GM06990 (cell line): ENCODE results near the gene RFTN1.

ENCODE experiments used
- DNase-seq: peaks from one replicate; pipeline ENCODE4 v3.0.0-alpha.2; 2011; ENCODE audit not compliant: insufficient read length; ENCODE audit errors: extremely low read depth
- H3K27me3 ChIP-seq: replicated peaks from 2 replicates; pipeline ENCODE4 v1.6.0; 2011; ENCODE audit warnings: low read length; ENCODE audit not compliant: control insufficient read depth, insufficient read depth
- H3K36me3 ChIP-seq: 2 replicates; pipeline ENCODE4 v1.5.1; 2011; ENCODE audit warnings: low read length; ENCODE audit not compliant: control insufficient read depth, insufficient read depth
- H3K4me3 ChIP-seq: replicated peaks from 2 replicates; pipeline ENCODE4 v1.5.1; 2011; ENCODE audit warnings: low read depth, mild to moderate bottlenecking, control low read depth, low read length
- CTCF ChIP-seq: IDR thresholded peaks from 2 replicates; pipeline ENCODE4 v1.5.1; 2011; ENCODE audit warnings: low read length, control low read depth, mild to moderate bottlenecking, inconsistent platforms; ENCODE audit not compliant: insufficient read depth, poor library complexity, severe bottlenecking

RFTN1 gene

GRCh38 chr3:16499351-16499750 is 14.1 kb downstream of the RFTN1 start:
- H3K27me3 ChIP-seq: no peaks in the 10 kb centered on the region
- no peak overlapping the region for H3K4me3 ChIP-seq
- H3K36me3 ChIP-seq: peaks cover 5% of the 10 kb centered on the region
- no peak for TF ChIP-seq CTCF
- DNase-seq: no peak

- H3K36me3 ChIP-seq: peaks cover 5% of the 10 kb centered on the region
- TF ChIP-seq CTCF: no peak
- DNase-seq: no peak
These were observed 15.2 kb downstream of the RFTN1 start for GRCh38 chr3:16498130-16498890.

GRCh38 chr3:16496408-16497222 is 16.9 kb downstream of the RFTN1 start:
- Histone ChIP-seq H3K27me3 (no peaks in the 10 kb centered on the region), H3K4me3 (no peak overlapping the region), H3K36me3 (peaks cover 13% of the 10 kb centered on the region)
- no peak for DNase-seq
- TF ChIP-seq CTCF: no peak

More at GRCh38 chr3:16498130-16498890, 15.2 kb downstream of the RFTN1 start:
- H3K4me3 ChIP-seq: no peak overlapping the region
- H3K27me3 ChIP-seq: no peaks in the 10 kb centered on the region

GRCh38 chr3:16496008-16496407 is 17.5 kb downstream of the RFTN1 start:
- DNase-seq: no peak
- no peak for TF ChIP-seq CTCF
- Histone ChIP-seq H3K27me3 (no peaks in the 10 kb centered on the region), H3K36me3 (peaks cover 16% of the 10 kb centered on the region), H3K4me3 (no peak overlapping the region)

GRCh38 chr3:16494814-16495431 is 18.6 kb downstream of the RFTN1 start:
- Histone ChIP-seq H3K4me3 (no peak overlapping the region), H3K27me3 (no peaks in the 10 kb centered on the region), H3K36me3 (peaks cover 14% of the 10 kb centered on the region)
- DNase-seq: no peak
- TF ChIP-seq CTCF: no peak
